HTERT RPE-1 (cell line): ENCODE results near the gene CST7.
"Not testable (repeated sequence)": the region's sequence is repeated elsewhere in the genome, so short reads cannot be mapped to it uniquely, and the experiment has no call there.

Experiments
- in situ Hi-C: fragments of 300-500 bp; cut with MboI; formaldehyde crosslinking; loops from 4 replicates; pipeline ENCODE4 v1.14.3; 2020; ENCODE audit warnings: low sequenced_read_pairs

The CST7 gene, protein sequence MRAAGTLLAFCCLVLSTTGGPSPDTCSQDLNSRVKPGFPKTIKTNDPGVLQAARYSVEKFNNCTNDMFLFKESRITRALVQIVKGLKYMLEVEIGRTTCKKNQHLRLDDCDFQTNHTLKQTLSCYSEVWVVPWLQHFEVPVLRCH

DNA sequence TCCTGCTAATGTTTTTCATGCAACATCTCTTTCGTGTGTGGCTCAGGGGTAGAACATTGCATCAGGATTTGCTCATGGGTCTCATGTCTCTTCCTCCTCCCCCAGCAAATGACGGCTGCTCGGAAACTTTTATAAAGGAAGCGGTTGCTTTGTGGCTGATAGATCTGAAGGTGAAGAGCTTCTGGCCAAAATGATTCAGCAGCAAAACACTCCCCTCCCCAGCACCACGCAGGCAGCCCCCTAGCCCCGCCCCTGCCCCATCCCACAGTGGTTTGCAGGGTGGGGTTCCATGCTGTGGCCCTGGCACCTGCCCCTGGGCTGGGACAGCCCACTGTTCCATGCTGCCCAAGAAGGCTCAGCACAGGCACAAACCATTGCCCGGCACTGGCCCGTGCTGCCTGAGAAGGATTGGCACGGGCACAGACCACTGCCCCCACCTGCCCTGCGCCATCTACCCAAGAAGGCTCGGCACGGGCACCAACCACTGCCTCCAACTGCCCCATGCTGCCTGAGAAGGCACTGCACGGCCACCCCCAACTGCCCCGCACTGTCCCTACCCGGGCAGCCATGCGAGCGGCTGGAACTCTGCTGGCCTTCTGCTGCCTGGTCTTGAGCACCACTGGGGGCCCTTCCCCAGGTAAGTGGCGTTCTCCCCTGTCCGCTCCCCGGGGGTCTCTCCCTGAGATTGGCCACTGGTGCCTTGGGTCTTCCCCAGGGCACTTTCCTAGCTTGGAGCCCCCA lies at the start of gene CST7:
CST7 (plus strand) TSS at position 331 of the 741 bp plus-strand sequence; CDS start at position 568, 237 bp downstream.
- in situ Hi-C loops: no loop called here

- in situ Hi-C loops: no loop called here
These were observed 42.3 kb upstream of the CST7 start for GRCh38 chr20:24906806-24907205.

DNA sequence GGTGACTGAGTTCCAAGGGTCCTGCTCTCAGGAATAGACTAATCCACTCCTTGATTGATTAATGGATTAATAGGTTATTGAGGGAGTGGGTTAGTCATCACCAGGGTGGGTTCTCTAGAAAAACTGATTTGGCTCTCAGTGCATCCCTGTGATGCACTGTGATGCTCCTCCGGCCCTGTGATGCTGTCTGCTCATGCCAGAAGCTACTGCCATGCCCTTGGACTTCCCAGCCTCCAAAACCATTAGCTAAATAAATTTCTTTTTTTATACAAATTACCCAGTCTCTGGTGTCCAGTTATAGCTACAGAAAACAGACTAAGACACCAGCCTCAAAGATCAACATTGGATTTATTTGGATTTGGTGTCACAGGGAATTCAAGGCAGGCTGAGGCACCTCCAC lies 40.4 kb upstream of the CST7 start:
- in situ Hi-C loops: no loop called here

DNA sequence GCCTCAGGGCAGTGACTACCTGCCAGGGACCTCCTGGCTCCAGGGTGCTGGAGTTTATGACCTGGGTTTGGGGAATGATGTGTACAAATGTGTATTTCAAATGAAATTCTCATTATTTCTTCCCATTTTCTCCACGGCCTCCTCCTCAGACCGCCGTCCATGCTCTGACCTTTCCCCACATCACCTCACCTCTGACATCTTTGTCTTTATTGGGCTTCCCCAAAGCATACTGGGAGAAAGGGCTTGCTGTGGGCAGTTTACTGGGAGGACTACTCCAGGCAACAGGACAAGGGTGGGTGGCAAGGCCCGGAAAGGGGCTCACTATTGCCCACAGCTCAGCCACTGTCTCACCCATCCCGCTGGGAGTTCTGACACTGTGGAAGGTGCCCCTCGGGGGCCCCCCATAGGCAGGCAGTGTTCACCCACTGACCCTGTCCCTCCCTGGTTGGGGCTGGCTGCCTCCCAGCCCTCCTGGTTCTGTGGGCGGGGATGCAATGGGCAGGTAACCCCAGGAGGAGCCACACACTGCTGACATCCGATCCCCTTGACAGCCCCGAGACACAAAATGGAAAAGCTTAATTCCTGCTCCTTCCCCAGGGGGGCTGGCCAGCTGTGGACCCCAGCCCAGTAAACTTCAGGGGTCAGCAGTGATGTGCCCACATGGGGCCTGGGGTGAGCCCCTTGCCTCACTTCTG lies 39.8 kb upstream of the CST7 start:
- in situ Hi-C loops: no loop called here

- in situ Hi-C loops: no loop called here
These were observed 39.2 kb upstream of the CST7 start for GRCh38 chr20:24909861-24910260.

- in situ Hi-C loops: no loop called here
These were observed 38.6 kb upstream of the CST7 start for GRCh38 chr20:24910461-24910860.

DNA sequence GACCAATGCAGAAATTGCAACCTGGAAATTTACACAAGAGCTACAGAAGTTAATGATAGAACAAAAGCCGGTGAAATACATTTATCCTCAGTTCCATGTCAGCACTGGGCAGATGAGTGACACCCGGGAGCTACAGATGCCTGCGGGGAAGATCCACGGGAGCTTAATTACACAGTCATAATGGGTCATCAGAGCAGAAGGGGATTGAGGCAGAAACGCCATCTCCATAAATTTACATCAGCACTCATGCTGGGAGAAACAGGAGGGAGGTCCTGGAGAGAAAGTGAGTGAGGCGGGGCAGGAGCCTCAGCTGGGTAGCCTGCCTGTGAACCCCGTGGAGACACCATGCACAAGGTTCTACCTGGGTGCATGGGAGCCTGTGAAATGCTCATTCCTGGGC lies 37.6 kb upstream of the CST7 start:
- in situ Hi-C loops: no loop called here

- in situ Hi-C loops: no loop called here
These were observed 36.5 kb upstream of the CST7 start for GRCh38 chr20:24912397-24913075.

DNA sequence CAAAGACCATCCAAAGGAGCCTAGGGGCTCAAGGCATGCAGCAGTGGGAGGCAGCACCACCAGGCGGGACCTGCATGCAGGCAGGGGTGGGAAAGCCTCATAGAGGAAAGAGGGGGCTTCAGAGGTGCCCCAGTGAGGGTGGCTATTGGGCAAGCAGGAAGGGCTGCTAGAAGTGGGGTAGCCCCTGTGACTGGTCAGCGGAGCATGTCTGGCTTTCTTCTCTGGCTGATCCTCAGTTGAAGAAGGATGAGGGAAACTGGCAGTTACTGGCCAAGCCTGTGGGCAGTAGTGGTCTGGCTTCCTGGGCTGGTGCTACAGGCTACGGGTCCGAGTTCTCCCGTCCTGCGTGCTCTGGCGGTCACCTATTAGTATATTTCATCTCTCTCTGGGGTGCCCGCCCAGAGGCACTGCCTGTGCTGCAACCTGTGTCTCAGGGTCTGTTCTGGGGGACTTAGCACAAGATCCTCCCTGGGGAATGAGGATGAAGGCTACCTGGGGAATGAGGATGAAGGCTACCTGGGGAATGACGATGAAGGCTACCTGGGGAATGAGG lies 35.9 kb upstream of the CST7 start:
- in situ Hi-C loops: no loop called here

DNA sequence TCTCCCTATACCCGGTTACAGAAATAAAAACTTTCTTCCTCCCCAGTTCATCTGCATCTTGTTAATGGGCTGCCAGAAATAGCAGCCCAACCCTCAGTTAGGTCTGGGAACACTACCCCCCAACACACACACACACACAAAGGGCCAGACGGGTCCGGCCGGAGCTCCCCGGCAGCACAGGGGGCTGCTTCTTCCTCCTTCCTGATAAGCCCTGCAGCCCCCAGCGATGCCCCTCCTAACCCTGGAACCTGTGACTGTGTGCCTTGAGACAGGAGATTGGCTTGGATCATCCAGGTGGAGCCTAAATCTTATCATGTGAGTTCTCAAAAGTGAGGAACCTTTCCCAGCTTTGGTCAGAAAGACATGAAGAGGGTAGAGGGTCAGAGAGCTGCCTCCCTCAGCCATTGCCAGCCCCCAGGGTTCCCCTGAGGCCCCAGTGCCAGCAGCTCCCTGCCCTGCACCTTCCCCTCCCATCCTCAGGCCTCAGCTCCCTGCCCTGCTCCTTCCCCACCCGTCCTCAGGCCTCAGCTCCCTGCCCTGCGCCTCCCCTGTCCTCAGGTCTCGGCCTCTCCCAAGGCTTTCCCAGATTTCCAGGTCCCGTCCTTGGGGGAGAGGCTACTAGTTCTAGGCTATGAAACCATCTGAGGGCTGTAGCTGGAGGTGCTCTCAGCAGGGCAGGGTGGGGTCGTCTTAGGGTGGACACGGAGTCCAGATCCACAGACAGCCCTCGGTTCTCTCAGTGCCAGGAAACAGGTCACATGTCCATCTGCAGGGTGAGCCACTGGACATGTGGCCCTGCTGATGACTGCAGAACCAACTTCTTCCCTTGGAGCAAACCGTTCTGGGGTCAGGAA lies 34.5 kb upstream of the CST7 start:
- in situ Hi-C loops: no loop called here

- in situ Hi-C loops: no loop called here
These were observed 33.6 kb upstream of the CST7 start for GRCh38 chr20:24915440-24915839.

- in situ Hi-C loops: no loop called here
These were observed 33.2 kb upstream of the CST7 start for GRCh38 chr20:24915892-24916291.

DNA sequence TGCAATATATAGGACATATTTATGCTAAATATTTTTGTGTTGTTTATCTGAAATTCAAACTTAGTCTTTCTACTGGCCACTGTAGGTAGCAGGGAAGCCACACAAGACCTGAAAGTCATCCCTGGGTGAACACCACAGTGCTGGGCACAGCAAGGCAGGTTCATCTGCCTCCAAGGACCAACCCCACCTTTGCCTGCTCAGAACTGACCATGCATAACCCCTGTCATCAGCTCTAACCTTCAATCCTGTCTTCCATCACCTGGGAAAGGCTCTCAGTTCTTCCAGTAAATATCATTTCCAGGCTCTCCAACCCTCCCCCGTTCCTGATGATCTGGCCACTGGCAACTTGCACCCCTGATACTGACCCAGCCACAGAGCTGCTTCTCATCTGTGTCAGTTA lies 32.7 kb upstream of the CST7 start:
- in situ Hi-C loops: no loop called here

DNA sequence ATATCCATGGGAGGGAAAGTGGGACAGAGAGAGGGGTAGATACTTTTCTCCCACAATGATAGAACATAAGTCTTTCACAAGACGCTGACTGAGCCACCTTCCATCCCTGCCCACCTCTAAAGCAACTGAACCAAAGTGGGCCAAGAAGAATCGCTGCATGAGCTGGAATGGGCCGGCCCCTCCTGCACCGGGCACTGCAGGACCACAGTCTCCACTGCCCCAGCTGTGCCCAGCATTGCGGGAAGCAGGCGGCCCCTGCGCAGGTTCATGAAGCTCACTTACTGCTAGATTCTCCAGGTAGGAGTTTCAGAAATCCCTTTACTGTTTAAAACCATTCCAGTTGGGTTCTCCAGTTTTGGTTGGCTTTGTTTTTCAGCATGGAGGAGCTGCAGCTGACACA lies 32.0 kb upstream of the CST7 start:
- in situ Hi-C loops: no loop called here

GRCh38 chr20:24917797-24918578 lies 31.1 kb upstream of the CST7 start:
- in situ Hi-C loops: no loop called here

- in situ Hi-C loops: no loop called here
These were observed 30.2 kb upstream of the CST7 start for GRCh38 chr20:24918579-24919566.

DNA sequence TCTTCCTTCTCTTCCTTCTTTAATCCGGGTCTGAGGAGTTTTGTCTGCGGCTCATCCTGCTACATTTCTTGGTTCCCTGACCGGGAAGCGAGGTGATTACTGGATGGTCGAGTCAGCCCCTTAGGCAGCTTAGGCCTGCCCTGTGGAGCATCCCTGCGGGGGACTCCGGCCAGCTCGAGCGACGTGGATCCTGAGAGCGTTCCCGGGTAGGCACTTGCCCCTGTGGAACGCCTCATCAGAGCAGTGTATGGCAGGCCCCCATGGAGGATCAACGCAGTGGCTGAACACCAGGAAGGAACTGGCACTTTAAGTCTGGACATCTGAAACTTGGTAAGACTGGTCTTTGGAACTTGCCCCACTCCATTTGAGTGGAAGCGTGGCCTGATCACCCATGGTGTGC lies 29.4 kb upstream of the CST7 start:
- in situ Hi-C loops: not testable (repeated sequence)

DNA sequence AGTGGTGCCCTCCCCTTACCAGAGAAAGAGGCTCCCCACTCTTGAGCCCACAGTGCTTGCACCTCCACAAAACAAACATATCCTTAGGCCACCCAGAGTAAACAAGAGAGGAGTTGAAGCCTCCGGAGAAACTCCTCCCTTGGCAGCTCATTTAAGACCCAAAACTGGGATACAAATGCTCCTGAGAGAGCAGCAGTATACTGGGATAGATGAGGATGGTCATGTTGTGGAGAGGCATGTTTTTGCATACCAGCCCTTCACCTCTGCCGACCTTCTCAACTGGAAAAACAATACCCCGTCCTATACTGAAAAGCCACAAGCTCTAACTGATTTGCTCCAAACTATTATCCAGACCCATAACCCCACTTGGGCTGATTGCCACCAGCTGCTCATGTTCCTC lies 28.4 kb upstream of the CST7 start:
- in situ Hi-C loops: not testable (repeated sequence)
